ENCODE results near the gene PGGHG. TPM values are rescaled to one million over a fixed set of nuclear protein-coding genes. Genes with fewer than 3 reads are reported as not detected.

The PGGHG gene
- total RNA-seq, 1 donor from 2014 or later = 49.5 TPM

DNA sequence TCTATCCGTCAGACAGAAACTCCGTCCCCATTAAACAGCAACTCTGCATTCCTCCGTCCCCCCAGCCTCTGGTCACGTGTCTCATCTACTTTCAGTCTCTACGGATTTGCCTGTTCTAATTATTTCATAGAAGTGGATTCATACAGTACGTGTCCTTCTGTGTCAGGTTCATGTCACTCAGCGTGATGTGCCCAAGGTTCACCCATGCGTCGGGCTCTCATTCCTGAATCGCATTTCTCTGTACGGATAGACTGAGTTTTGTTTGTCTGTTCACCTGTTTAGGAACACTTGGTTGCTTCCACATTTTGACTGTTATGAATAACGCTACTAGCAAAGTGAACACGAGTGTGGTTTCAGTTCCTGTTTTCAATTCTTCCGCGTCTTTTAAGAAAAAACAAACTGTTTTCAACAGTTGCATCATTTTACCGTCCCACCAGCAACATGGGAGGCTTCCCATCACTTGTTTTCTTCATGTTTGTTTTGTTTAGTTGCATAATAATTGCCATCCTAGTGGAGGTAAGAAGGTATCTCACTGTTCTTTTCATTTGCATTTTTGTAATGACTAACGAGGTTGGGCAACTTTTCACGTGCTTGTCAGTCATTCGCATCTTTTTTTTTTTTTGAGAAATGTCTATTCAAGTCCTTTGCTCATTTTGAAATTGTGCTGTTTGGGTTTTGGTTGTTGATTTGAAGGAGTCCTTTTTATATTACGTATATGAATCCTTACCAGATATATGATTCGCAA, 19.6 kb upstream of the PGGHG start:
- Mint-ChIP-seq H3K36me3 (ENCODE audit: low read depth) (no peaks in the 10 kb centered on the region), H3K9me3 (ENCODE audit: low read depth) (no peaks in the 10 kb centered on the region), H3K27ac (ENCODE audit: unreplicated experiment) (no peak overlapping the region), H3K27me3 (ENCODE audit: low read depth) (peaks cover 11% of the 10 kb centered on the region), H3K4me1 (ENCODE audit: low read depth) (peaks cover 7% of the 10 kb centered on the region), H3K4me3 (ENCODE audit: unreplicated experiment) (no peak overlapping the region)
- peak; percentile 8 for TF ChIP-seq CTCF (IDR thresholded peaks at IDR 0.05)
- DNase-seq (ENCODE audit: low spot score) = no peak

GRCh38 chr11:270451-271318, 18.2 kb upstream of the PGGHG start:
- H3K9me3 Mint-ChIP-seq (ENCODE audit: low read depth) = no peaks in the 10 kb centered on the region
- no peak for DNase-seq (ENCODE audit: low spot score)

DNA sequence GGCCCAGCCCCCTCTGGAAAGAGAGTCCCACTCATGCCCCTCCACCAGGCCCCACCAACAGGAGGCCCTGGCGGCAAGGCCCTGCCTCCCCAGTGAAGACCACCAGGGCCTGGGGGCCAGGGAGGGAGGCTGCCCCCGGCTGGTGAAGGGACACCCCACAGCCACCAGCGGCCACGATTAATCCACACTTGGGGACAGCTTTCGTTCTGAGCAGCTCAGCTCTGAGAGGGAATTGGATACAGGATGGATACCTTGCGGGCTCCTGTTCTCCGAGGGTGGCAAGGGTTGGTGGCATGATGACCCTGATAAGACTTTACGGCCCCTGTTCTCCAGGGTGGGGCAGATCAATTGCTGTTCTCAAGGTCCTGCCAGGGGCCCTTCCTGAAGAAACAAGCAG, 17.6 kb upstream of the PGGHG start:
- H3K27ac Mint-ChIP-seq (ENCODE audit: unreplicated experiment) = no peak overlapping the region
- peaks cover 4% of the 10 kb centered on the region for H3K9me3 Mint-ChIP-seq (ENCODE audit: low read depth)
- peaks cover 7% of the 10 kb centered on the region for H3K4me1 Mint-ChIP-seq (ENCODE audit: low read depth)
- peaks cover 11% of the 10 kb centered on the region for H3K27me3 Mint-ChIP-seq (ENCODE audit: low read depth)
- DNase-seq (ENCODE audit: low spot score) = no peak
- no peak overlapping the region for H3K4me3 Mint-ChIP-seq (ENCODE audit: unreplicated experiment)
- H3K36me3 Mint-ChIP-seq (ENCODE audit: low read depth) = no peaks in the 10 kb centered on the region
- TF ChIP-seq CTCF (IDR thresholded peaks at IDR 0.05) = no peak

More at GRCh38 chr11:270451-271318, 18.2 kb upstream of the PGGHG start:
- TF ChIP-seq CTCF (IDR thresholded peaks at IDR 0.05) = no peak
- Mint-ChIP-seq H3K27me3 (ENCODE audit: low read depth) (peaks cover 11% of the 10 kb centered on the region), H3K4me1 (ENCODE audit: low read depth) (peaks cover 7% of the 10 kb centered on the region), H3K4me3 (ENCODE audit: unreplicated experiment) (no peak overlapping the region), H3K36me3 (ENCODE audit: low read depth) (no peaks in the 10 kb centered on the region), H3K27ac (ENCODE audit: unreplicated experiment) (no peak overlapping the region)

- peaks cover 7% of the 10 kb centered on the region for H3K4me1 Mint-ChIP-seq (ENCODE audit: low read depth)
- no peak for DNase-seq (ENCODE audit: low spot score)
- no peak overlapping the region for H3K27ac Mint-ChIP-seq (ENCODE audit: unreplicated experiment)
- H3K9me3 Mint-ChIP-seq (ENCODE audit: low read depth) = peaks cover 4% of the 10 kb centered on the region
- no peak overlapping the region for H3K4me3 Mint-ChIP-seq (ENCODE audit: unreplicated experiment)
- peaks cover 1% of the 10 kb centered on the region for H3K36me3 Mint-ChIP-seq (ENCODE audit: low read depth)
- TF ChIP-seq CTCF (IDR thresholded peaks at IDR 0.05) = no peak
- H3K27me3 Mint-ChIP-seq (ENCODE audit: low read depth) = peaks cover 11% of the 10 kb centered on the region
These were observed 16.6 kb upstream of the PGGHG start for GRCh38 chr11:272195-272930.

DNA sequence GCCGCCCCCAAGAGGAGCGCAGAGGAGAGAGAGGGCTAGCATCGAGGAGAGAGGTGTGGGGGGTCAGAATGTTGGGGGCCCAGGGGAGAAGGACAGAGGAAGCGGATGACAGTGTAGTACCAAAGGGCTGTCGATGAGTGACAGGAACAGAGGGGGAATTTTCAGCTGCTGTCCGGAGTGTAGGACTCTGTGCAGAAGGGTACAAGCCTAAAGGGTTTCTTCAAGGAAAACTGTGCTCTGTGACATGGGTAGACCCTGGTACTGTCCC, 16.1 kb upstream of the PGGHG start:
- peaks cover 13% of the 10 kb centered on the region for H3K27me3 Mint-ChIP-seq (ENCODE audit: low read depth)
- peaks cover 4% of the 10 kb centered on the region for H3K9me3 Mint-ChIP-seq (ENCODE audit: low read depth)
- H3K4me3 Mint-ChIP-seq (ENCODE audit: unreplicated experiment) = no peak overlapping the region
- TF ChIP-seq CTCF (IDR thresholded peaks at IDR 0.05) = no peak
- H3K36me3 Mint-ChIP-seq (ENCODE audit: low read depth) = peaks cover 1% of the 10 kb centered on the region
- peaks cover 7% of the 10 kb centered on the region for H3K4me1 Mint-ChIP-seq (ENCODE audit: low read depth)
- H3K27ac Mint-ChIP-seq (ENCODE audit: unreplicated experiment) = no peak overlapping the region
- no peak for DNase-seq (ENCODE audit: low spot score)
